IPS-11a (cell line): ENCODE results near the gene ZNF678.
"Not testable (repeated sequence)": the region's sequence is repeated elsewhere in the genome, so short reads cannot be mapped to it uniquely, and the experiment has no call there.

Experiments
- H3K4me3 ChIP-seq: one replicate; pipeline ENCODE4 v1.5.1; 2013; ENCODE audit warnings: low read depth, low read length, control low read depth

ZNF678 gene

GRCh38 chr1:227709451-227709850 lies 146.1 kb downstream of the ZNF678 start:
- no peak overlapping the region for H3K4me3 ChIP-seq

- H3K4me3 ChIP-seq = not testable (repeated sequence)
Measured at GRCh38 chr1:227710474-227710873, 147.1 kb downstream of the ZNF678 start.

DNA sequence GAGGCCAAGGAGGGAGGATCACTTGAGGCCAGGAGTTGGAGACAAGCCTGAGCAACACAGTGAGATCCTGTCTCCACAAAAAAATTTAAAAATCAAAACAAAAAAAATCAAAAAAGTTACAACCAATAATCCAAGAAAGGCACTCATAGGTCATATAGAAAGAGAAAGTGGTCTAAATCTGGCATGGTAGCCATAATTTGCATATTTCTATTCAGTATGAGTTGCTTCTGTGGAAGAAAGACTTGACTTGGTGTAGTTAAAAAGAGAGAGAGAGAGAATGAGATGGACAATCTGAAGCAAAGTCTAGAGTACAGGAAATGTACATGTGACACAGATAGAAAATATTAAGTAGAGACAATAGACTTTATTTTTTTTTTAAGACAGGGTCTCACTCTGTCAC lies 149.3 kb downstream of the ZNF678 start:
- H3K4me3 ChIP-seq = no peak overlapping the region

- no peak overlapping the region for H3K4me3 ChIP-seq
Measured at GRCh38 chr1:227718932-227719331, 155.6 kb downstream of the ZNF678 start.

DNA sequence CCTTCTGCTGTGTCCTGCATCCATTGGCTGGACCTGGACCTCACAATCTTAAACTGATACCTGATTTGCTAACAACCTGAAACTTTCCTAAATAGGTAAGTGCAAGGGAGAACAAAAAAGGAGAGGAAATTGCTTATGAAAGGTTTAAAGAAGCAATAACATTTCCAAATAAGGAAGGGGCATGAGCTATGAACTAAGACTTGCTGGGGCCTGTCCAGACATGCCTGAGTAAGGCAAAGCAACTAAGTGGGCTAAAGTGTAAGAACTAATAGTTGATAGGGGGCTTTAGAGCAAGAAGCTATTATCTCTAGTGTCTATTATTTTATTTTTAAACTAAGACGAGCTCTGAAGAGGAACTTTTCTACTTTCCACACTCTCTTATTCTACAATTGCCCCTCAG lies 160.1 kb downstream of the ZNF678 start:
- no peak overlapping the region for H3K4me3 ChIP-seq

GRCh38 chr1:227725046-227725445 lies 161.7 kb downstream of the ZNF678 start:
- H3K4me3 ChIP-seq = no peak overlapping the region

DNA sequence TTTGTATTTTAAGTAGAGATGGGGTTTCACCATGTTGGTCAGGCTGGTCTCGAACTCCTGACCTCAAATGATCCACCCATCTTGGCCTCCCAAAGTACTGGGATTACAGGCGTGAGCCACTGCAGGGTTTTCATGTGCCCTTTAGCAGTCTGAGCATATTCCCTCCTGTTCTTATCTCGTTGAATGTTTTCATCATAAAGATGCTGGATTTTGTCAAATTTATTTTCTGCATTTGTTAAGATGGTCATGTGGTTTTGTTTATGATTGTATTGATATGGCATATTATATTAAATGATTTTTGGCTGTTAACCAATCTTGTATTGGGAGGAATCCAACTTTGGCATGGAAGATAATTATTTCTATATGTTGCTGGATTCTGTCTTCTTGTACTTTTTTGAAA lies 163.0 kb downstream of the ZNF678 start:
- no peak overlapping the region for H3K4me3 ChIP-seq
